GM23338 (cell line): Measurements from ENCODE around the gene SHISA8. TPM values are rescaled to one million over a fixed set of nuclear protein-coding genes. Genes with fewer than 3 reads are reported as not detected.

ENCODE experiments used
- ATAC-seq: fragments of 200-7000 bp; cut with Tn5 transposase; 3 replicates; pipeline ENCODE4 v1.9.1; 2020
- DNase-seq: peaks from one replicate; pipeline ENCODE4 v3.0.0-alpha.2; 2015; ENCODE audit warnings: low spot score
- H2AFZ ChIP-seq: fragments of 200-600 bp; sonication (generic); 2 replicates; pipeline ENCODE4 v1.8.0; 2016; ENCODE audit warnings: antibody characterized with exemption, mild to moderate bottlenecking, moderate library complexity
- H3F3A ChIP-seq: fragments of 200-600 bp; sonication (generic); replicated peaks from 2 replicates; pipeline ENCODE4 v1.8.0; 2017; ENCODE audit warnings: antibody characterized with exemption, mixed run types, low read depth
- H3K27ac ChIP-seq: fragments of 200-600 bp; sonication (generic); 2 replicates; pipeline ENCODE4 v1.6.1; 2016; ENCODE audit warnings: low read depth
- H3K27me3 ChIP-seq: fragments of 200-600 bp; sonication (generic); 2 replicates; pipeline ENCODE4 v1.8.0; 2016; ENCODE audit warnings: mild to moderate bottlenecking, mixed run types, moderate library complexity; ENCODE audit not compliant: insufficient read depth
- H3K36me3 ChIP-seq: fragments of 200-600 bp; sonication (generic); 2 replicates; pipeline ENCODE4 v1.8.0; 2016; ENCODE audit warnings: mild to moderate bottlenecking; ENCODE audit not compliant: insufficient read depth
- H3K4me1 ChIP-seq: fragments of 200-600 bp; sonication (generic); 2 replicates; pipeline ENCODE4 v1.8.0; 2016; ENCODE audit warnings: mild to moderate bottlenecking, moderate library complexity; ENCODE audit not compliant: insufficient read depth
- H3K4me2 ChIP-seq: fragments of 200-600 bp; sonication (generic); 2 replicates; pipeline ENCODE4 v1.7.1; 2017; ENCODE audit warnings: mixed run types
- H3K4me3 ChIP-seq: fragments of 200-600 bp; sonication (generic); 2 replicates; pipeline ENCODE4 v1.6.1; 2016; ENCODE audit warnings: mixed run types
- H3K79me2 ChIP-seq: fragments of 200-600 bp; sonication (generic); replicated peaks from 2 replicates; pipeline ENCODE4 v1.8.0; 2017; ENCODE audit warnings: mild to moderate bottlenecking; ENCODE audit not compliant: insufficient read depth
- H3K9me2 ChIP-seq: fragments of 200-600 bp; sonication (generic); 2 replicates; pipeline ENCODE4 v1.8.0; 2017; ENCODE audit not compliant: insufficient read depth
- H4K20me1 ChIP-seq: fragments of 200-600 bp; sonication (generic); replicated peaks from 2 replicates; pipeline ENCODE4 v1.8.0; 2017; ENCODE audit warnings: mild to moderate bottlenecking; ENCODE audit not compliant: insufficient read depth
- H3K27ac Mint-ChIP-seq: 2 replicates; pipeline ENCODE4 v1.8.0; 2020; ENCODE audit warnings: inconsistent platforms, mild to moderate bottlenecking, moderate library complexity, mixed read lengths
- H3K27me3 Mint-ChIP-seq: 3 replicates; pipeline ENCODE4 v1.8.0; 2022; ENCODE audit warnings: low read depth, mild to moderate bottlenecking, moderate library complexity, mixed read lengths, inconsistent platforms; ENCODE audit not compliant: insufficient read depth, poor library complexity
- H3K36me3 Mint-ChIP-seq: 3 replicates; pipeline ENCODE4 v1.8.0; 2021; ENCODE audit warnings: low read depth, mild to moderate bottlenecking, inconsistent platforms, moderate library complexity, mixed read lengths
- H3K4me1 Mint-ChIP-seq: 3 replicates; pipeline ENCODE4 v1.8.0; 2020; ENCODE audit warnings: mild to moderate bottlenecking, inconsistent platforms, mixed read lengths
- H3K4me3 Mint-ChIP-seq: 3 replicates; pipeline ENCODE4 v1.8.0; 2021; ENCODE audit warnings: moderate library complexity, mild to moderate bottlenecking, inconsistent platforms, mixed read lengths
- H3K9me3 Mint-ChIP-seq: 3 replicates; pipeline ENCODE4 v1.8.0; 2020; ENCODE audit warnings: moderate library complexity, mild to moderate bottlenecking, inconsistent platforms, mixed read lengths
- CREB1 ChIP-seq: fragments of 250-450 bp; sonication (Bioruptor Pico); IDR thresholded peaks from 2 replicates; pipeline ENCODE4 v1.5.0; 2020; ENCODE audit warnings: low read depth, mild to moderate bottlenecking, moderate library complexity
- ETS1 ChIP-seq: IDR thresholded peaks from 2 replicates; pipeline ENCODE4 v1.6.1; 2016; ENCODE audit warnings: antibody characterized with exemption
- EZH2phosphoT487 ChIP-seq: fragments of 200-600 bp; sonication (generic); IDR thresholded peaks from one replicate; pipeline ENCODE4 v1.8.1; 2018; ENCODE audit warnings: antibody characterized with exemption; ENCODE audit not compliant: unreplicated experiment
- JUNB ChIP-seq: IDR thresholded peaks from one replicate; pipeline ENCODE4 v1.6.1; 2016; ENCODE audit warnings: antibody characterized with exemption; ENCODE audit not compliant: unreplicated experiment
- NANOG ChIP-seq: IDR thresholded peaks from 2 replicates; pipeline ENCODE4 v1.6.1; 2016; ENCODE audit warnings: antibody characterized with exemption, borderline replicate concordance
- POLR2AphosphoS5 ChIP-seq: IDR thresholded peaks from 2 replicates; pipeline ENCODE4 v1.6.1; 2016; ENCODE audit warnings: antibody characterized with exemption, low read depth
- STAT1 ChIP-seq: IDR thresholded peaks from one replicate; pipeline ENCODE4 v1.6.1; 2016; ENCODE audit warnings: antibody characterized with exemption; ENCODE audit not compliant: unreplicated experiment
- ZNF114 ChIP-seq: fragments of 250-450 bp; sonication (Bioruptor Pico); IDR thresholded peaks from 2 replicates; pipeline ENCODE4 v1.5.0; 2020; ENCODE audit warnings: mild to moderate bottlenecking, moderate library complexity
- ZNF331 ChIP-seq: fragments of 250-450 bp; sonication (Bioruptor Pico); IDR thresholded peaks from 2 replicates; pipeline ENCODE4 v1.5.0; 2020; ENCODE audit warnings: low read depth, mild to moderate bottlenecking, moderate library complexity
- ZNF462 ChIP-seq: fragments of 250-450 bp; sonication (Bioruptor Pico); IDR thresholded peaks from 2 replicates; pipeline ENCODE4 v1.5.0; 2020; ENCODE audit warnings: mild to moderate bottlenecking, moderate library complexity
- polyA plus RNA-seq: library from polyadenylated mRNA; unstranded; fragments of >200 nt; fragmentation: Nextera tagmentation; extraction: Ambion mirVana; gene quantifications from 2 replicates; pipeline ENCODE4 v1.2.1, GENCODE V29; 2016
- total RNA-seq: library from RNA; depleted of rRNA; stranded (reverse); fragments of >200 nt; shearing (Covaris generic); gene quantifications from 2 replicates; pipeline ENCODE4 v1.2.3, GENCODE V29; 2014
- TF ChIP-seq, protein P1 (sequence below), 2 experiments: fragments of 200-600 bp in 1 of 2; sonication (generic) in 1 of 2; conservative IDR thresholded peaks; 2 replicates each; pipeline versions ENCODE4 v1.5.1 to v1.6.1; 2016 to 2017; ENCODE audit warnings: antibody characterized with exemption in 2 of 2, low read depth in 2 of 2, mild to moderate bottlenecking in 2 of 2, moderate library complexity in 1 of 2

SHISA8 gene
- total and polyA plus RNA-seq, 2 experiments from 2014 or later, result 5.1 TPM; not detected in 1

GRCh38 chr22:41868556-41868955 lies 46.3 kb downstream of the SHISA8 start (continued):
- TF ChIP-seq, protein P1, sequence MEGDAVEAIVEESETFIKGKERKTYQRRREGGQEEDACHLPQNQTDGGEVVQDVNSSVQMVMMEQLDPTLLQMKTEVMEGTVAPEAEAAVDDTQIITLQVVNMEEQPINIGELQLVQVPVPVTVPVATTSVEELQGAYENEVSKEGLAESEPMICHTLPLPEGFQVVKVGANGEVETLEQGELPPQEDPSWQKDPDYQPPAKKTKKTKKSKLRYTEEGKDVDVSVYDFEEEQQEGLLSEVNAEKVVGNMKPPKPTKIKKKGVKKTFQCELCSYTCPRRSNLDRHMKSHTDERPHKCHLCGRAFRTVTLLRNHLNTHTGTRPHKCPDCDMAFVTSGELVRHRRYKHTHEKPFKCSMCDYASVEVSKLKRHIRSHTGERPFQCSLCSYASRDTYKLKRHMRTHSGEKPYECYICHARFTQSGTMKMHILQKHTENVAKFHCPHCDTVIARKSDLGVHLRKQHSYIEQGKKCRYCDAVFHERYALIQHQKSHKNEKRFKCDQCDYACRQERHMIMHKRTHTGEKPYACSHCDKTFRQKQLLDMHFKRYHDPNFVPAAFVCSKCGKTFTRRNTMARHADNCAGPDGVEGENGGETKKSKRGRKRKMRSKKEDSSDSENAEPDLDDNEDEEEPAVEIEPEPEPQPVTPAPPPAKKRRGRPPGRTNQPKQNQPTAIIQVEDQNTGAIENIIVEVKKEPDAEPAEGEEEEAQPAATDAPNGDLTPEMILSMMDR (conservative IDR thresholded peaks at IDR 0.05; ENCODE audit: low read depth in 2 of 2), result no peak
- TF ChIP-seq NANOG, result no peak

DNA sequence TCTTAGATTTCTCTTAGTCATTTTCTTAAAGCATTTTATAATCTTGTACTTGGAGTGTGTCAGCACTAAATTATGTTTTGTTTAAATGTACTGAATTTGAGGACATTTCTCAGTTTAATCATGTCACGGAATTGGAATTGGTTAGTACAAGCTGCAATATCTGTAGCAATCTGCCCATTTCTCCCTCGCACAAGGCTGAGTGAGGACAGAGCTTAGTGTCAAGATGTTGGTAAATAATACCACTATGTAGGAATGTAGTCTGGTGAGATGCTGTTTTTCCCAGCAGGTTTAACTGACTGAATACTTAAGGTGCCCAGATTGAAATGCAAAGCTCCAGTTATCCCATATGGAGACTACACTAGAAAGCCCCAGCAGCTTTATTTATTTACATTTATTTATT lies 51.4 kb downstream of the SHISA8 start:
- Histone ChIP-seq H3K79me2 (peaks cover 76% of the 10 kb centered on the region), H4K20me1 (peaks cover 55% of the 10 kb centered on the region), H3K27me3 (no peaks in the 10 kb centered on the region), H3K27ac (peak overlapping the region; percentile 47; the same call in 1 of the 2 replicates), H3K36me3 (peaks cover 12% of the 10 kb centered on the region), H2AFZ (no peak overlapping the region), H3K4me1 (0 out of 2 replicates have a peak, but pooled peaks cover 15% of the 10 kb centered on the region), H3F3A (no peaks in the 10 kb centered on the region), H3K4me2 (no peak overlapping the region), H3K9me2 (no peaks in the 10 kb centered on the region), H3K4me3 (no peak overlapping the region)
- no peak for DNase-seq
- H3K4me1 Mint-ChIP-seq, result peaks cover 15% of the 10 kb centered on the region
- H3K27ac Mint-ChIP-seq, result 0 out of 2 replicates have a peak overlapping the region, but pooled peaks have one; percentile 21
- H3K27me3 Mint-ChIP-seq, result peaks cover 5% of the 10 kb centered on the region
- no peaks in the 10 kb centered on the region for H3K9me3 Mint-ChIP-seq
- no peak overlapping the region for H3K4me3 Mint-ChIP-seq
- H3K36me3 Mint-ChIP-seq, result peaks cover 29% of the 10 kb centered on the region
- ATAC-seq, result peak; percentile 48
- no peak for TF ChIP-seq ETS1
- TF ChIP-seq ZNF114 (CRISPR knock-in tag), result no peak
- TF ChIP-seq NANOG, result no peak
- no peak for TF ChIP-seq JUNB
- TF ChIP-seq, protein P1 (conservative IDR thresholded peaks at IDR 0.05; ENCODE audit: low read depth in 2 of 2), result no peak
- no peak for TF ChIP-seq POLR2AphosphoS5
- no peak for TF ChIP-seq ZNF462 (CRISPR knock-in tag)
- no peak for TF ChIP-seq EZH2phosphoT487
- TF ChIP-seq CREB1, result no peak
- TF ChIP-seq STAT1, result no peak
- TF ChIP-seq ZNF331 (CRISPR knock-in tag), result no peak
